GDM1 (cell line): ENCODE measurements around the gene DCUN1D5.

ENCODE experiments used
- DNase-seq: peaks from one replicate; lab custom pipeline; 2025; lab: John Stamatoyannopoulos, UW

Gene DCUN1D5

GRCh38 chr11:103091801-103092524, at the start of gene DCUN1D5:
Gene DCUN1D5 (minus strand): TSS chr11:103092160. CDS start chr11:103091872, 288 bp downstream.
- DNase-seq = peak; percentile 81

- no peak for DNase-seq
Observed at GRCh38 chr11:103125462-103125861, 33.5 kb upstream of the DCUN1D5 start.

GRCh38 chr11:103114836-103115235, 22.9 kb upstream of the DCUN1D5 start:
- no peak for DNase-seq

- no peak for DNase-seq
Observed at GRCh38 chr11:103112364-103112763, 20.4 kb upstream of the DCUN1D5 start.

GRCh38 chr11:103111400-103111799, 19.4 kb upstream of the DCUN1D5 start:
- no peak for DNase-seq

- no peak for DNase-seq
Observed at GRCh38 chr11:103110391-103110790, 18.4 kb upstream of the DCUN1D5 start.

GRCh38 chr11:103109818-103110388, 17.9 kb upstream of the DCUN1D5 start:
- DNase-seq = no peak

- DNase-seq = peak; percentile 90
Observed at GRCh38 chr11:103108933-103109817, 17.2 kb upstream of the DCUN1D5 start, which contains the start of gene DYNC2H1. Gene DYNC2H1 (plus strand): TSS chr11:103109426. CDS start chr11:103109575, 149 bp downstream.

- no peak for DNase-seq
Observed at GRCh38 chr11:103097279-103097678, 5.3 kb upstream of the DCUN1D5 start.

- DNase-seq = no peak
Observed at GRCh38 chr11:103091064-103091800, 728 bp downstream of the DCUN1D5 start.

- no peak for DNase-seq
Observed at GRCh38 chr11:103086461-103086860, 5.5 kb downstream of the DCUN1D5 start.

GRCh38 chr11:103085758-103086365, 6.1 kb downstream of the DCUN1D5 start:
- no peak for DNase-seq

- no peak for DNase-seq
Observed at GRCh38 chr11:103079833-103080232, 12.1 kb downstream of the DCUN1D5 start.

- DNase-seq = no peak
Observed at GRCh38 chr11:103078710-103079109, 13.2 kb downstream of the DCUN1D5 start.

- no peak for DNase-seq
Observed at GRCh38 chr11:103077554-103077953, 14.4 kb downstream of the DCUN1D5 start.

- no peak for DNase-seq
Observed at GRCh38 chr11:103076361-103076760, 15.6 kb downstream of the DCUN1D5 start.

GRCh38 chr11:103071008-103071407, 21.0 kb downstream of the DCUN1D5 start:
- DNase-seq = no peak

- no peak for DNase-seq
Observed at GRCh38 chr11:103070142-103070541, 21.8 kb downstream of the DCUN1D5 start.

GRCh38 chr11:103069367-103069766, 22.6 kb downstream of the DCUN1D5 start:
- no peak for DNase-seq

GRCh38 chr11:103067118-103067517, 24.8 kb downstream of the DCUN1D5 start:
- no peak for DNase-seq

GRCh38 chr11:103061656-103062055, 30.3 kb downstream of the DCUN1D5 start:
- no peak for DNase-seq
